Spleen (tissue), 7 donors: Measurements from ENCODE around the gene KDM2B.

Source experiments
- POLR2A ChIP-seq, 3 donors: fragments of 450-650 bp; IDR thresholded peaks; one replicate each; pipeline ENCODE4 v1.5.1; 2017; ENCODE audit warnings: antibody characterized with exemption in 3 of 3, mild to moderate bottlenecking in 1 of 3
- POLR2AphosphoS5 ChIP-seq, 3 donors: sonication (generic); formaldehyde crosslinking; IDR thresholded peaks; one replicate each; pipeline ENCODE4 v1.5.1; 2017; ENCODE audit warnings: antibody characterized with exemption in 3 of 3
- TF ChIP-seq, protein P1 (sequence below), 11 experiments: fragments of 200-600 bp in 7 of 11; fragments of 450-650 bp in 4 of 11; sonication (generic) in 4 of 11; IDR thresholded peaks in 8 of 11; conservative IDR thresholded peaks in 3 of 11; 1 replicate in 7 of 11; 2 replicates in 4 of 11; pipeline versions ENCODE4 v1.4.0 to v1.8.0; 2016 to 2021; ENCODE audit warnings: antibody characterized with exemption in 11 of 11, inconsistent platforms in 4 of 11, mild to moderate bottlenecking in 1 of 11
- donor health status: DM: no; HTN: no; CAD: no; lungs with moderate emphysema.
- donor health status: DM: no; HTN: no; CAD: no.
- donor health status: DM: no; HTN: no; CAD: no.

DNA sequence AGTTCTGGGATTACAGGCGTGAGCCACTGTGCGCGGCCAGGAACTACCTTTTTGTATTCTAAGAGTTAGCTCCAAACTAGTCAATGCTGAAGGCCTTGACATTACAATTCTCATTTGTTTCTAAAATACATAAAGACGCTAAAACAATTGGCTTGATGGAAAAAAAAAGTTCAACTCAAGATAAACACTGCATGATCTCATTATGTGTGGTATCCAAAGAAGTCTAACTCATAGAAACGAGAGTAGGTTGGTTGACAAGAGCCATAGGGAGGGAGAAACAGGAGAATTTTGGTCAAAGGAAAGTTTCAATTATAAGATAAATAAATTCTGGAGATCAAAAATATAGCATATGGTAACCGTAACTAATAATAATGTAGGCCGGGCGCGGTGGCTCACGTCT lies 200.9 kb downstream of the KDM2B start:
- TF ChIP-seq, protein P1, sequence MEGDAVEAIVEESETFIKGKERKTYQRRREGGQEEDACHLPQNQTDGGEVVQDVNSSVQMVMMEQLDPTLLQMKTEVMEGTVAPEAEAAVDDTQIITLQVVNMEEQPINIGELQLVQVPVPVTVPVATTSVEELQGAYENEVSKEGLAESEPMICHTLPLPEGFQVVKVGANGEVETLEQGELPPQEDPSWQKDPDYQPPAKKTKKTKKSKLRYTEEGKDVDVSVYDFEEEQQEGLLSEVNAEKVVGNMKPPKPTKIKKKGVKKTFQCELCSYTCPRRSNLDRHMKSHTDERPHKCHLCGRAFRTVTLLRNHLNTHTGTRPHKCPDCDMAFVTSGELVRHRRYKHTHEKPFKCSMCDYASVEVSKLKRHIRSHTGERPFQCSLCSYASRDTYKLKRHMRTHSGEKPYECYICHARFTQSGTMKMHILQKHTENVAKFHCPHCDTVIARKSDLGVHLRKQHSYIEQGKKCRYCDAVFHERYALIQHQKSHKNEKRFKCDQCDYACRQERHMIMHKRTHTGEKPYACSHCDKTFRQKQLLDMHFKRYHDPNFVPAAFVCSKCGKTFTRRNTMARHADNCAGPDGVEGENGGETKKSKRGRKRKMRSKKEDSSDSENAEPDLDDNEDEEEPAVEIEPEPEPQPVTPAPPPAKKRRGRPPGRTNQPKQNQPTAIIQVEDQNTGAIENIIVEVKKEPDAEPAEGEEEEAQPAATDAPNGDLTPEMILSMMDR (IDR thresholded peaks at IDR 0.05 in 8 of 11, conservative IDR thresholded peaks at IDR 0.05 in 3 of 11) = no peak
- TF ChIP-seq POLR2A (IDR thresholded peaks at IDR 0.05) (no peak), POLR2AphosphoS5 (IDR thresholded peaks at IDR 0.05) (no peak)
